Left lung (tissue), 10 donors: ENCODE results near the gene CAMTA1. TPM values are rescaled to one million over a fixed set of nuclear protein-coding genes. Genes with fewer than 3 reads are reported as not detected.

Source experiments
- ATAC-seq: fragments of 200-7000 bp; cut with Tn5 transposase; one replicate; pipeline ENCODE4 v1.9.1; 2020; ENCODE audit warnings: moderate library complexity
- DNase-seq, 4 donors: peaks; one replicate each; pipeline ENCODE4 v3.0.0-alpha.2; 2013 to 2020
- H3K27ac ChIP-seq, 2 donors: fragments of 200-600 bp; sonication (generic) in 1 of 2; one replicate each; pipeline versions ENCODE4 v1.5.0 to v1.8.0; 2020 to 2021
- H3K27me3 ChIP-seq, 2 donors: fragments of 200-600 bp; sonication (generic) in 1 of 2; one replicate each; pipeline versions ENCODE4 v1.5.0 to v1.8.0; 2020 to 2021
- H3K36me3 ChIP-seq, 2 donors: fragments of 200-600 bp; sonication (generic) in 1 of 2; one replicate each; pipeline versions ENCODE4 v1.5.0 to v1.8.0; 2020 to 2021
- H3K4me1 ChIP-seq, 2 donors: fragments of 200-600 bp; one replicate each; pipeline ENCODE4 v1.8.0; 2021
- H3K4me3 ChIP-seq, 2 donors: fragments of 200-600 bp; sonication (generic) in 1 of 2; one replicate each; pipeline versions ENCODE4 v1.5.0 to v1.8.0; 2020 to 2021; ENCODE audit warnings: mild to moderate bottlenecking in 1 of 2
- H3K9me3 ChIP-seq, 2 donors: fragments of 200-600 bp; sonication (generic) in 1 of 2; one replicate each; pipeline versions ENCODE4 v1.5.0 to v1.8.0; 2020 to 2021
- intact Hi-C, 2 donors: fragments of 100-400 bp; cut with DNase I; formaldehyde crosslinking; loops; one replicate each; pipeline versions ENCODE4 v1.11.2 to v1.14.2; 2022
- polyA plus RNA-seq, 6 donors: library from polyadenylated mRNA; unstranded; fragments of 120-200 nt; gene quantifications; one replicate each; pipeline ENCODE4 v1.2.1, GENCODE V29; 2013; ENCODE audit not compliant: insufficient read length in 6 of 6
- total RNA-seq, 2 donors: library from RNA; stranded (reverse); fragmentation: NEBNext Ultra II Directional; extraction: Animal tissue kit (Norgen Biotek cat#: 25700); gene quantifications; one replicate each; pipeline ENCODE4 v1.2.1, GENCODE V29; 2021
- TF ChIP-seq, protein P1 (sequence below), 2 donors: fragments of 200-600 bp; sonication (generic) in 1 of 2; IDR thresholded peaks; one replicate each; pipeline versions ENCODE4 v1.5.0 to v1.8.0; 2021; ENCODE audit warnings: antibody characterized with exemption in 2 of 2
- donor health status: DM: no; HTN: yes; CAD: no.
- donor health status: DM: no; HTN: no; CAD: no.

CAMTA1 gene
- total and polyA plus RNA-seq, 8 donors: 42.7 to 69.1 (median 49.4) TPM

DNA sequence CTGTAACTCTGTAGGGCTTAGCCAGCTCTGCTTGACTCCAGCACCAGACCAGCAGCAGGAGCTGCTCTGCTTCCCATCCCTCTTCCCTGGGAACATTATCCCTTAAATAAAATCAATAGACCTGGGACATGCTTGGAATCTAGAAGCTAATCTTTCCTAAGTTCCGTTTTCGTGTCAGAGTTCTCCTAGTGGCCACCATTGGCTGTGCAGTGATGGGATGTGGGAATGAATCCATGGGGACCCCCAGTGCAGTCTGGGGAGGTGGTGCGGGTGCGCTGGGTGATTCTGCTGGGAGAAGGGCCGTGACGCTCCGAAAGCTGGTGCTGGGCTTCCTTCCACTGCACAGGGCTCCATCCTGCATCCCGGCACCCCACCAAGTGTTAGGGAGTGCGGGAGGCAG, 202.7 kb downstream of the CAMTA1 start:
- H3K27ac ChIP-seq: no peak overlapping the region
- intact Hi-C loops: no loop called here
- no peaks in the 10 kb centered on the region for H3K36me3 ChIP-seq
- H3K4me1 ChIP-seq: no peaks in the 10 kb centered on the region
- H3K27me3 ChIP-seq: peaks cover 0 to 10% of the 10 kb centered on the region in 2 donors
- no peak for ATAC-seq
- peak in 1 of 4 donors; percentile 0 for DNase-seq
- no peaks in the 10 kb centered on the region for H3K9me3 ChIP-seq
- no peak overlapping the region for H3K4me3 ChIP-seq
- TF ChIP-seq, protein P1, sequence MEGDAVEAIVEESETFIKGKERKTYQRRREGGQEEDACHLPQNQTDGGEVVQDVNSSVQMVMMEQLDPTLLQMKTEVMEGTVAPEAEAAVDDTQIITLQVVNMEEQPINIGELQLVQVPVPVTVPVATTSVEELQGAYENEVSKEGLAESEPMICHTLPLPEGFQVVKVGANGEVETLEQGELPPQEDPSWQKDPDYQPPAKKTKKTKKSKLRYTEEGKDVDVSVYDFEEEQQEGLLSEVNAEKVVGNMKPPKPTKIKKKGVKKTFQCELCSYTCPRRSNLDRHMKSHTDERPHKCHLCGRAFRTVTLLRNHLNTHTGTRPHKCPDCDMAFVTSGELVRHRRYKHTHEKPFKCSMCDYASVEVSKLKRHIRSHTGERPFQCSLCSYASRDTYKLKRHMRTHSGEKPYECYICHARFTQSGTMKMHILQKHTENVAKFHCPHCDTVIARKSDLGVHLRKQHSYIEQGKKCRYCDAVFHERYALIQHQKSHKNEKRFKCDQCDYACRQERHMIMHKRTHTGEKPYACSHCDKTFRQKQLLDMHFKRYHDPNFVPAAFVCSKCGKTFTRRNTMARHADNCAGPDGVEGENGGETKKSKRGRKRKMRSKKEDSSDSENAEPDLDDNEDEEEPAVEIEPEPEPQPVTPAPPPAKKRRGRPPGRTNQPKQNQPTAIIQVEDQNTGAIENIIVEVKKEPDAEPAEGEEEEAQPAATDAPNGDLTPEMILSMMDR (IDR thresholded peaks at IDR 0.05): no peak

DNA sequence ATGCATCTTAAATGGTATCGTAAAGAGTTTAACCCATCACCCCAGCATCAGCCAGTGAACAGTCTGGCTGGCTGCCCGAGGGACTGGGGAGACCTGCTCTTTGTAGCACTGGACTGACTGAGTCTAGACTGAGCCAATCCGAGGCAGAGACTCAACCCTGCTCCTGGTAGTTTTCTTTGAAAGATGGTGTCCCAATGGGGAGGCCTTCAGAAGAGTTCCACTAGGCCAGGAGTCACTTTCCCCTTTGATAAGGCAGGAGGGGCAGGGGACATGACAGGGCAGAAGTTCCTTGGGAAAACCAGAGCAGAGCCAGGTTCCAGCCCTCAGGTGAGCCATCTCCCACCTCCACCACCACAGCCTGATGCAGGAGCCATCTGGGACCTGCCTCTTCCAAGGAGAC, 203.5 kb downstream of the CAMTA1 start:
- DNase-seq (no peak), ATAC-seq (no peak)
- intact Hi-C loops: no loop called here
- H3K27ac ChIP-seq: no peak overlapping the region
- peaks cover 0 to 10% of the 10 kb centered on the region in 2 donors for H3K27me3 ChIP-seq
- TF ChIP-seq, protein P1 (IDR thresholded peaks at IDR 0.05): no peak
- peaks cover 0 to 8% of the 10 kb centered on the region in 2 donors for H3K9me3 ChIP-seq
- H3K4me1 ChIP-seq: no peaks in the 10 kb centered on the region
- no peaks in the 10 kb centered on the region for H3K36me3 ChIP-seq
- no peak overlapping the region for H3K4me3 ChIP-seq

DNA sequence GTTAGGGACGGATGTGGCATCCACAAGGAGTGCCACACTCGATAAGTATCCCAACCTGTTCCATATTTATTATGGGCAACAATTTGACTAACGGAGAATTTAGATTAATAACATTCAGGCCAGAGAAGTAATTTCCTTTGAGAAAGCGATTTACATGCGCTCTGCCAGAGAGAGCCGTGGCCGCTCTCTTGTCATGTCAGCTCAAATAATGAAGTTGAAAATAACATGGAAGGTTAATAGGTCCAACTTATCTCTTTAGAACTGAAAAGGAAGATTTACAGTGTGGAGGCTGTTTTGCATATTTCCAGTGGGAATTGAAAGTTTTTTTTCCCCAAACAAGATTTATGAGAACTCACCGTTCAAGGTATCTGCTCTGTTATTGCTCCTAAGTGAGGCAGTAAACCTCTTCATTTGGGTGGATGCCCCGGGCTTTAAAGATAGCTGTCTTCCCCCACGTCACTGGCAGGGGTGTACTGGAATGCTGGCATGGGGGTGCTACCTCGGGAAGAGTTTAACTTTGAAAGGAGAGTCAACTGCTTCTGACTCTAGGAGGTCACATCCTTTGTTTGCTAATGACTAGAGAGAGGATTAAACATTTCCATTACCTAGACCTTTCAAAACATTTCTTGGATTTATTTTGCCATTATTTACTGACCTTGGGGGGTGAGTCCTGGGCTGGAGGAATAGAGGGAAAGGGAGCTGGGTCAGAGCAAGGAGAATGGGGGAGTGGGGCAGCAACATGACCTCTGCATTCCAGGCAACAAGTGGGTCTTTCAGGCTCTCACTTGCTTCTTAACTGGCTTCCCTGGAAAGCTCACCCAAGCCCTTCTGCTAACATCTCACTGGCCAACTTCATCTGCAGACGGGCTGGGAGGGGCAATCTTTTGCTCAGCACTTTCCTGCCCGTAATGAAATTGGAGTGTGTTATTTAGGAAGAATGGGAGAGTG, 204.2 kb downstream of the CAMTA1 start:
- Histone ChIP-seq H3K27me3 (peaks cover 0 to 10% of the 10 kb centered on the region in 2 donors), H3K4me1 (no peaks in the 10 kb centered on the region), H3K27ac (no peak overlapping the region), H3K4me3 (no peak overlapping the region), H3K9me3 (peaks cover 0 to 9% of the 10 kb centered on the region in 2 donors), H3K36me3 (no peaks in the 10 kb centered on the region)
- ATAC-seq (no peak), DNase-seq (peak in 1 of 4 donors; percentile 0)
- intact Hi-C loops: no loop called here
- TF ChIP-seq, protein P1 (IDR thresholded peaks at IDR 0.05): no peak

DNA sequence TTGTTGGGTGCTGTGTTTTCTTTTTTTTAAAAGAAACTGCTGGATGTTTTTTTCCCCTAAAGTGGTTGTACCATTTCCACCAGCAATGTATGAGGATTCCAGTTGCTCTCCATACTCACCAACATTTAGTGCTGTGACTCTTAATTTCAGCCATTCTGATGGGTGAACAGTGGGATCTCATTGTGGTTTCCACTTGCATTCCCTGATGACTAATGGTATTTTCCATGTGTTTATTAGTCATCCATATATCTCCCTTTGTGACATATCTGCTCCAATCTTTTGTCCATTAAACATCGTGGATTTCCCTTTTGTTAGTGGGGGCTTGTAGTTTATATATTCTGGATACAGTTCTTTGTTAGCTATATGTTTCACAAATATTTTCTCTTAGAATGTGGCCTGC, 206.0 kb downstream of the CAMTA1 start:
- H3K36me3 ChIP-seq: no peaks in the 10 kb centered on the region
- H3K27ac ChIP-seq: no peak overlapping the region
- H3K4me1 ChIP-seq: no peaks in the 10 kb centered on the region
- H3K4me3 ChIP-seq: no peak overlapping the region
- TF ChIP-seq, protein P1 (IDR thresholded peaks at IDR 0.05): no peak
- peaks cover 0 to 9% of the 10 kb centered on the region in 2 donors for H3K9me3 ChIP-seq
- H3K27me3 ChIP-seq: peaks cover 0 to 10% of the 10 kb centered on the region in 2 donors
- intact Hi-C loops: no loop called here
- ATAC-seq: no peak
- DNase-seq: no peak

DNA sequence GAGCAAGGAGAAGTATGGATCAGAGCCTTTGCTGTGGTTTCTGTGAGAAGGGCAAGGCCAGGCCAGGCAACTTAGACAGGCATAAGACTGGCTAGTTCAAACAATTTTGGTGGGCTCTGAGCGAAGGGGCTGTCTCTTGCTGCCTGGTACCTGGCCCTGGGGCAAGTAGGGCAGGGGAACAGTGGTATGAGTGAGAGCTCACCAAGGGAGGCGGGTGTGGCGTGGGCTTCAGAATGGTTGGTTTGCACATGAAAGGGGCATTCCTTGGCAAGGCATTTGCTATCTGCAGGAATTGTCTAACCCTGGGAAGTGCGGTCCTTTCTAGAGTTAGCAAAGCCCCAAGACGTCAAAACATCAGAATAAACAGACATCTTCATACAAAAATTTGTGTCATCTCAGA, 210.5 kb downstream of the CAMTA1 start:
- no peak for DNase-seq
- Histone ChIP-seq H3K27me3 (no peaks in the 10 kb centered on the region), H3K9me3 (peaks cover 0 to 9% of the 10 kb centered on the region in 2 donors), H3K4me3 (no peak overlapping the region), H3K4me1 (no peaks in the 10 kb centered on the region), H3K36me3 (no peaks in the 10 kb centered on the region), H3K27ac (no peak overlapping the region)
- TF ChIP-seq, protein P1 (IDR thresholded peaks at IDR 0.05): no peak
- no peak for ATAC-seq
- intact Hi-C loops: no loop called here
